ENCODE measurements around the gene OSBP.

The OSBP gene

DNA sequence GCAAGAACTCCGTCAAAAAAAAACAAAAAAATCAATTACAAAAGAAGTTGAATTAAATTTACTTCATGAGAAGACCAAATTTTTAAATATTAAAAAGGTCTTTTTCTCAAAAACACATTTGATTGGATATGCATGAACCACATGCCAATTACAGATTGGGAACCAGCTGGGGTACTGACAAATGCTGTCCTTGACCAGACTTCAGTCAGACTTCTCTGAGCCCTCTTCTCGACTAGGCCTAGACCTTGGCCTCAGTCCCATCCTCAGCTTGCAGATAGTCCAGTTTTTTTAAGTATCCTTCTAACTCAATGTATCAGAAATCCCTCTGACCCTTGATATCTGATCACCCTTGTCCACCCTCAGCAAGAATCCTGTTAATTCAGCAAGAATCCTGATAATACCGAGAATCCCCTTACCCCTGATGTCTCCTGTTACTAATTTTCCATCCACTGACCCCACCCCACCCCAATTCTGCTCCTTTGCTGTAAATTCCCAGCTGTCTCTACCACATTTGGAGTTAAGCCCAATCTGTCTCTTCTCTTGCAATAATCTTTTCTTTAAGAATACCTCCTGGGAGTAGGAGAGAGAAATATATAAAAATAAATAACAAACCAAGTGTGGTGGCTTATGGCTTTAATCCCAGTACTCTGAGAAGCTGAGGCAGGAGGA is 73.3 kb downstream of the OSBP start:
- Histone ChIP-seq H3K27ac (ENCODE audit: low read depth, low read length, severe bottlenecking) (no peak overlapping the region), H3K4me1 (ENCODE audit: control insufficient read depth, insufficient read depth, low read length, poor library complexity, severe bottlenecking) (no peaks in the 10 kb centered on the region), H3K9me3 (ENCODE audit: control insufficient read depth, low read length) (no peaks in the 10 kb centered on the region), H3K36me3 (ENCODE audit: control insufficient read depth, insufficient read depth, low read length) (no peaks in the 10 kb centered on the region), H3K4me3 (ENCODE audit: extremely low read depth, insufficient read depth, low read length, poor library complexity, severe bottlenecking) (no peak overlapping the region)
- WGBS, 2 experiments (ENCODE audit: insufficient coverage in 2 of 2) = 72 to 100% methylated on average over 2 of the region's 3 CpGs

GRCh38 chr11:59534676-59535075 is 80.9 kb downstream of the OSBP start:
- no peaks in the 10 kb centered on the region for H3K36me3 ChIP-seq (ENCODE audit: control insufficient read depth, insufficient read depth, low read length)

GRCh38 chr11:59532620-59533019 is 83.0 kb downstream of the OSBP start:
- Histone ChIP-seq H3K27ac (ENCODE audit: low read depth, low read length, severe bottlenecking) (no peak overlapping the region), H3K9me3 (ENCODE audit: control insufficient read depth, low read length) (no peaks in the 10 kb centered on the region), H3K36me3 (ENCODE audit: control insufficient read depth, insufficient read depth, low read length) (no peaks in the 10 kb centered on the region), H3K4me1 (ENCODE audit: control insufficient read depth, insufficient read depth, low read length, poor library complexity, severe bottlenecking) (no peaks in the 10 kb centered on the region), H3K4me3 (ENCODE audit: extremely low read depth, insufficient read depth, low read length, poor library complexity, severe bottlenecking) (no peak overlapping the region)
- 100% methylated on average over 1 of the region's 2 CpGs; no CpG with 5 or more reads in 1 of the 2 experiments for WGBS, 2 experiments (ENCODE audit: insufficient coverage in 2 of 2)

More at GRCh38 chr11:59534676-59535075, 80.9 kb downstream of the OSBP start:
- H3K4me1 ChIP-seq (ENCODE audit: control insufficient read depth, insufficient read depth, low read length, poor library complexity, severe bottlenecking) = no peaks in the 10 kb centered on the region
- H3K9me3 ChIP-seq (ENCODE audit: control insufficient read depth, low read length) = no peaks in the 10 kb centered on the region
- H3K27ac ChIP-seq (ENCODE audit: low read depth, low read length, severe bottlenecking) = no peak overlapping the region
- WGBS, 2 experiments (ENCODE audit: insufficient coverage in 2 of 2) = 100% methylated on average over 1 of the region's 1 CpG; no CpG with 5 or more reads in 1 of the 2 experiments
- H3K4me3 ChIP-seq (ENCODE audit: extremely low read depth, insufficient read depth, low read length, poor library complexity, severe bottlenecking) = no peak overlapping the region

- no peak overlapping the region for H3K27ac ChIP-seq (ENCODE audit: low read depth, low read length, severe bottlenecking)
- 20 to 23% methylated on average over 3 to 5 of the region's 7 CpGs for WGBS, 2 experiments (ENCODE audit: insufficient coverage in 2 of 2)
- no peaks in the 10 kb centered on the region for H3K4me1 ChIP-seq (ENCODE audit: control insufficient read depth, insufficient read depth, low read length, poor library complexity, severe bottlenecking)
- H3K36me3 ChIP-seq (ENCODE audit: control insufficient read depth, insufficient read depth, low read length) = no peaks in the 10 kb centered on the region
- H3K9me3 ChIP-seq (ENCODE audit: control insufficient read depth, low read length) = no peaks in the 10 kb centered on the region
- no peak overlapping the region for H3K4me3 ChIP-seq (ENCODE audit: extremely low read depth, insufficient read depth, low read length, poor library complexity, severe bottlenecking)
Measured at GRCh38 chr11:59528711-59529110, 86.9 kb downstream of the OSBP start.

Measured in mesodermal cell (in vitro differentiated cells).